DMS153 treated with DMSO at 0.1 percent for 48 hours (cell line): Measurements from ENCODE around the gene AP3B1.
A peak's percentile ranks its signal among the peaks of the same experiment; 100 is the strongest.
"Not testable (repeated sequence)": the region's sequence is repeated elsewhere in the genome, so short reads cannot be mapped to it uniquely, and the experiment has no call there.

Experiments
- DNase-seq: peaks from one replicate; lab custom pipeline; 2025; ENCODE audit not compliant: unreplicated experiment; lab: John Stamatoyannopoulos, UW

The AP3B1 gene

DNA sequence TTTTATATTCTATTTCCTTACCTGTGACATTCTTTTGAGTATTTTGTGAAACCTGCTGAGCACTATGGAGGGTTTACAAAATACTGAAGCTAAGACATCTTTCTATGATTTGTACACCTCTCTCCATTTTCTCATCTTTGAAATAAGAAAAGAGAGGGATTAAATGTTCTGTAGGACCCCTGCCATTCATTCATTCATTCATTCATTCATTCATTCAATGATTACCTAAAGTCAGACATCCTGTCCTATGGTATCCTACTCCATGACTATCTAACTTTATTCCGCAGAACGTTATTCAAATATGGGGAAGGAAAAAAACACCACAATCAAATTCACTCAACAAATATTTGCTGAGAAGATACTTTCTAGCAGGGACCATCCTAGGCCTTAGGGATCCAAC lies 51.4 kb downstream of the AP3B1 start:
- DNase-seq = no peak

GRCh38 chr5:78242001-78242400 lies 52.5 kb downstream of the AP3B1 start:
- DNase-seq = no peak

DNA sequence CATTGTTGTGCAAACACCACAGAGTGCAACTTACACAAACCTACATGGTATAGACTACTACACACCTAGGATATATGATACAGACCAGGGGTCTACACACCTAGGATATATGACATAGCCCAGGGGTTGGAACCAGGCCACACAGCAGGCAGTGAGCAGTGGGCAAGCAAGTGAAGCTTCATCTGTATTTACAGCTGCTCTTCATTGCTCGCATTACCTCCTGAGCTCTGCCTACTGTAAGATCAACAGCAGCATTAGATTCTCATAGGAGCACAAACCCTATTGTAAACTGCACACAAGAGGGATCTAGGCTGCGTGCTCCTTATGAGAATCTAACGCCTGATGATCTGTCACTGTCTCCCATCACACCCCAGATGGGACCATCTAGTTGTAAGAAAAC lies 56.6 kb downstream of the AP3B1 start:
- no peak for DNase-seq

DNA sequence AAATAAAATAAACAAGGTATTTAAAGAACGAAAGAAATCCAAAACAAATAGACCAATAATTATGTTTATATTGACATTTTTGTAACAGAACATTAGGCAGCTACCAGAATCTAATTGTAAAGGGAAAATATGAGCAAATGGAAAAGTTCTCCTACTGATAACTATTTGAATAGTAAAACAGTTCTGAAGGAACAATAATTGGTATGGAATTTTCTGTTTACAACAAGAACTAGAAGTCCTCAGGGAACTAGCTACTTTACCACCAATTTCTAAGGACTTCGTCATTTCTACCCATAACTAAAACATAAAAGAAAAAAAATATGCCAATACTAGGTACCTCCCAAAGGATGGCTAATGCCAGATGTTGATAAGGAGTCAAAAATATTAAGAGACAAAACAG lies 58.5 kb downstream of the AP3B1 start:
- no peak for DNase-seq

- DNase-seq = no peak
Observed at GRCh38 chr5:78235289-78235688, 59.2 kb downstream of the AP3B1 start.

DNA sequence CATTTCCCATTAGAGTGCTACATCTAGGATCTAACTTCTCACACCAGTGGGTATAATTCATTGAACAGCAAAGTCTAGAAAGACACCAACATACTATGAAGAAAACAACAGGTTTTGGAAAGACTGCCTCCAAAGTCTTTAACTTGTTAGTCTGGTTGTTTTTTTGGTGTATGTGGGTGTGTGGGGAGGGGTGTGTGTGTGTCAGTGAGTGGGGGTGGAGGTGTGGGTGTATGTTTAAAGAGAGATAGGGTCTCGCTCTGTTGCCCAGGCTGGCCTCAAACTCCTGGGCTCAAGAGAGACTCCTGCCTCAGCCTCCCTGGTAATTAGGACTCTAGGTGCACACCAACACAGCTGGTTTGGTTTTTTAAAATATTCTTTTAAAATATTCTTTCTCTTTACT lies 59.7 kb downstream of the AP3B1 start:
- no peak for DNase-seq

DNA sequence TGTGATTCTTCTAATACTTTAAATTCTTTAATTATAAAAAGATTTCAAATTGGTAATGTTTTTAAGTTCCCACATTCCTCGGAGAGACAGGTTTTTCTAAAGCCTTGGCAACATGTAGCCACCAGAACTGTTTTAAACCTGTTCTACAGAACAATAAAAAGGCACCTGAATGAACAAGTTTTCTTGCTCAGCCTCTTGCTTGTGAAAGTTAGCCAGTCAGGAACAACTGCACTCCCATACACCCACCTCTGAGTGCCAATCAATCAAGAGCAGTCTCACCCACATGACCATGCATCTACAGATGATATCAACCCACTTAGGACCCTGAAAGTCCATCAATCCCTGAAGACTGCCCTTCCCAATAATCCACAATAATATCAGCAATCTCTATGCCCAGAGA lies 62.3 kb downstream of the AP3B1 start:
- DNase-seq = no peak

GRCh38 chr5:78224358-78224757 lies 70.1 kb downstream of the AP3B1 start:
- DNase-seq = no peak

- no peak for DNase-seq
Observed at GRCh38 chr5:78221964-78222451, 72.5 kb downstream of the AP3B1 start.

DNA sequence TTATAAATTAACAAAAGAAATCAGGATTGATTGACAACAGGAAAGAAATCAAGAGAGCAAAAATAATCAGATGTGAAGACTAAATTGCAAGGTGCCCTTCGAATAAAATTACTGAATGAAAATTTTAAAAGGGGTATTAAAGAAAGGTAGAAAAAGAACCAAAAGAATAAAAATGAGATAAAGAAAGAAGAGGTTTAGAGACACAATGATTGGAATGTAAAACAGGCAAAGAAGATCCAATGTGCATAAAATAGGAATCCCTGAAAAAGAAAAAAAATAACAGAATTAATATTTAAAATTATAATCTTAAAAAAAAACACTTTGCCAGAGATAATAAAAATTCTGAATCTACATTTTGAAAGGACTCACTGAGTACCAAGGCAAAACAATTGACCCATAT lies 73.0 kb downstream of the AP3B1 start:
- DNase-seq = no peak

DNA sequence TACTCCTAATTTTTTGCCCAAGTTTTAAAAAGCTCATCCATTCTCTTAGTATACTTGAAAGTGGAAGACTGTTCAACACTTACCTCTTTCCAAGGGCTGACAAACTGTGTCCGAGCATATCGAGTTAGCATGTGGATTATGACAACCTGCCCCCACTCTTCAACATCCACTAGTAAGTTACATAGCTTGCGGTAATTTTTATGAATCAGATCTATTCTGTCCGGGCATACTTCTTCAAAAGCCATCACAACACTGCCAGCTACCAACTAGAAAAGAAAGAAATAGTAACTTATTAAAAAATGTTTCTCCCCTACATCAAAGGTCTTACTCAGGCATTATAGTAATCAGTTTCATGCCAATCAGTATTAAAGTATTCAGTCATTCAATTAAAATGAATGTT lies 78.5 kb downstream of the AP3B1 start:
- no peak for DNase-seq

GRCh38 chr5:78215565-78215964 lies 78.9 kb downstream of the AP3B1 start:
- no peak for DNase-seq

DNA sequence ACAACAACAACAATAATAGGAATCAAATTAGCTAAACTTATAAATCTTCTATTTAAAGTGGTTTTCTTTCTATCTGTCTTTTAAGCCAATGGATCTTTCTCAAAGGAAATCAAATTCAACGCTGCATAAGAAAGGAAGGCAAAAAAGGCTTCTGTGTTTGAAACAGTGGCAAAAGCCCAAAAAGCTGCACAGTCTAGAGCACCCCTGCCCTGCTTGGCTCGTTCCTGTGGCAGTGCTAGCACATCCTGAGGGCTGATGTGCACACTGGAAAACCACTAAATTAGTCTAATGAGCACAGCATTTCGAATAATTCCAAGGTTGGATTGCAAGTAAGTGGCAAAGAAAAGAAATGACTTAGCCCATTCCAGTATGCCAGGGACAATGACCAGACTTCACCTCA lies 80.7 kb downstream of the AP3B1 start:
- DNase-seq = no peak

GRCh38 chr5:78211052-78211451 lies 83.4 kb downstream of the AP3B1 start:
- no peak for DNase-seq

DNA sequence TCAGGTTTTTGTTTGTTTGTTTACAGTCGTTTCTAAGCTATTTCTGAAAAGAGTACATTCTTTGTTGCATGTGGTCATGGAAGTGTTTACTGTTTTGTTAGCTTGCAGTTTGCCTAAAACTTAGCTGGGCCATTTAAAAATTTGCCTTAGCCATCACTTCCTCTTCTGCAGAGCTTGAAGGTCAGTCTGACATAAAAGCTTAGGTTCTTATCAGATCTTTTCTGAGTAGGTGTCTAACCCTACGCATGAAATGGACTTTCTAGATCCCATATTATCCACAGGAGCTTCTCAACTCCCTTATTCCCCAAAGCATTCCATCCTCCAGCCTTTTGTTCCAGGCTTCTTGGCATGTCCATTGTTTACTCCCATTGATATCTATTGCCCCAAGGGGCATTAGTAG lies 90.3 kb downstream of the AP3B1 start:
- DNase-seq = no peak

DNA sequence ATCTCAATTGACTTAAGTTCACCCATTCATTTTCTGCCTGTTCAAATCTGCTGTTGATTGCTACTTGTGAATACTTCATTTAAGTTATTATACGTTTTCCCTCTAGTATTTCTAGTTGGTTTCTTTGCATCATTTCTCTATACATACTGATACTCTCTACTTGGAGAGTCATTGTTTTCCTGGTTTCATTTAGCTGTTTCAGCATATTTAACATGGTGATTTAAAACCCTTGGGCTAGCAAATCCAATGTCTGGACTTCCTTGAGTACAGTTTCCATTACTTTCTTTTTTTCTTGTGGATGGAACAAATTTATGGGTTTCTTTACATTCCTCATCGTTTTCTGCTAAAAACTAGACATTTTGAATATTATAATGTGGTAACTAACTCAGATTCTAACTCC lies 90.7 kb downstream of the AP3B1 start:
- no peak for DNase-seq

- no peak for DNase-seq
Observed at GRCh38 chr5:78190402-78190801, 104.1 kb downstream of the AP3B1 start.

DNA sequence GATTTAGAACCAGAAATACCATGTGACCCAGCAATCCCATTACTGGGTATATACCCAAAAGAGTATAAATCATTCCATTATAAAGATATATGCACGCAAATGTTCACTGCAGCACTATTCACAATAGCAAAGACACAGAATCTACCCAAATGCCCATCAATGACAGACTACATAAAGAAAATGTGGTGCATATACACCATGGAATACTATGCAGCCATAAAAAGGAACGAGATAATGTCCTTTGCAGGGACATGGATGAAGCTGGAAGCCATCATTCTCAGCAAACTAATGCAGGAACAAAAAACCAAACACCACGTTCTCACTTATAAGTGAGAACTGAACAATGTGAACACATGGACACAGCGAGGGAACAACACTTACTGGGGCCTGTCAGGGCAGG lies 105.8 kb downstream of the AP3B1 start:
- not testable (repeated sequence) for DNase-seq

DNA sequence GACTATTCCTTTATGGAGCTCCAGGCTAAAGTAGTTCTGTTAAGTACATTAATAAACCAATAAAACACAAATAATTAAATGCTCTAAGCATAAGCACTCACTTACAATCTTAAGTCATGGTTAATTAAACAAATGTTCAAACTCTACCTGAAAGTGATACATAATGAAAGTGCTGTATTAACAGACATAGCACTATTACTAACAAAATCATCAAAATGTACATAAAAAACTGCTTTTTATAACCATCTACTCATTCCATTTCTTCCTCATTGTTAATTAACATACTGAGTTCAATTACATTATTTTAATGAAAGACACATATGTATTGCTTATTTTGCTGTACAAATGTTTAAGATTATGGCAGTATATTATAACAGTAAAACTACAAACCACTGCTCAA lies 107.3 kb downstream of the AP3B1 start:
- DNase-seq = no peak

DNA sequence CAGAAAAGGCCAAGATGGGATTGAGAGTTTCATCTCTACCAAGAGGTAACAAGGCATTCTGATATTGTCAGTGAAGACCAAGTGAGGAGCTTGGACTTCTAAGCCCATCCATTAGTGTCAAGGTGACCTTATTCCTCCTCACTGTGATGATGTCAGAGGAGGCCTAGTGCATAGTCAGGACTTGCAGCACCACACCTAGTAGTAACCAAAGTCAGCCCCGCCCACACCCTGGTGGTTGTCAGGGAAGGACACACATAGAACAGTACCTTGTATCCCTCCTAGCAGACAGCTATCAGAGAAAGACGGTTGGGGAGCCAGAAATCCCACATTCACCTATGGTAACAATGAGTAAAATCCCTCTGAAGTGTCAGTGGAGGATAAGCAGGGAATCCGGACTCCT lies 111.7 kb downstream of the AP3B1 start:
- no peak for DNase-seq

DNA sequence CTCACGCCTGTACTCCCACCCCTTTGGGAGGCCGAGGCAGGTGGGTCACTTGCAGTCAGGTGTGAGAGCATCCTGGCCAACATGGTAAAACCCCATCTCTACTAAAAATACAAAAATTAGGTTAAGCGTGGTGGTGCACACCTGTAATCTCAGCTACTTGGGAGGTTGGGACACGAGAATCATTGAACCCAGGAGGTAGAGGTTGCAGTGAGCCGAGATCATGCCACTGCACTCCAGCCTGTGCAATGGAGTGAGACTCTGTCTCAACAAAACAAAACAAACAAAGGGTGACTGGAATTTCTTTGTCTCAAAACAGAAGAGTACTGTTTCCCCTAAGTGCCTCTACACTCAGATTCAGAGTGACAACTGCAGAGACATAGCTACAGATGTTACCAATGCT lies 116.1 kb downstream of the AP3B1 start:
- DNase-seq = no peak

GRCh38 chr5:78170335-78170734 lies 124.2 kb downstream of the AP3B1 start:
- DNase-seq = not testable (repeated sequence)

DNA sequence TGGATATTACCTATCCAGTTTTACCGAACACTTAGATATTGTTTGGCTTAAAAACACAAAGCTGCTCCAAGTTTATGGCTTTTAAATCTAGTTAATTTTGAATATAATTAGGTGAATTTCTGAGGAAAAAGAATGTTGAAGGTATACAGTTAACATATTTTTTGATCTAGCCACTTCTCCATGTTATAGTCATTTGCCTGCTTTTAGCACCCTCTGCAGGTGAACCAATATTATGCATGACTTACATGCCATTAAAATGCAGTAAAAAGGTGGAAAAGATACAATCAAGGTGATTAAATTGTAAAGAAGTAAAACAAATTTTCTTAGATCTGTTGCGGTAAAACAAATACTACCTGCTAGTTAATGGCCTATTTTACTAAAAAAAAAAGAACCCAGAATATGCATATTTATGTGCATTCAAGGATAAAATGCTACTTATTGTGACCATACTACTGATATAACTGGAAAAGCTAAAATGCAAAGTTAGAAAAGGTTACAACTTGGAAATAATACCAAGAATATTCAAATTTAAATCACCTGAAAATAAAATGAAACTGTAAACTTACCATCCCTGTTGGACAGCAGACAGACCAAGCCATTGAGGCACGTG lies 132.1 kb downstream of the AP3B1 start:
- DNase-seq = peak; percentile 13

GRCh38 chr5:78157001-78157400 lies 137.5 kb downstream of the AP3B1 start:
- DNase-seq = no peak
